K562 (cell line): ENCODE data around the gene DAB1.

Experiments
- KHSRP ChIP-seq: fragments of 450-650 bp; IDR thresholded peaks from 2 replicates; pipeline ENCODE4 v1.6.1; 2017
- POLR3A ChIP-seq: IDR thresholded peaks from 2 replicates; pipeline ENCODE4 v1.6.1; 2011; ENCODE audit warnings: borderline replicate concordance, mild to moderate bottlenecking, moderate library complexity; ENCODE audit not compliant: insufficient read length, insufficient read depth; ENCODE audit errors: extremely low read depth
- SIN3A ChIP-seq, 2 experiments: fragments of 150-350 bp in 1 of 2; IDR thresholded peaks; 2 replicates each; pipeline ENCODE4 v1.6.1; 2011 to 2016; ENCODE audit warnings: borderline replicate concordance in 2 of 2, low read depth in 2 of 2, low read length in 2 of 2, mild to moderate bottlenecking in 2 of 2, moderate library complexity in 2 of 2; ENCODE audit not compliant: control insufficient read depth in 1 of 2

GRCh38 chr1:57329937-57330336, 93.9 kb downstream of the DAB1 start:
- TF ChIP-seq SIN3A (IDR thresholded peaks at IDR 0.05; ENCODE audit: borderline replicate concordance in 2 of 2, control insufficient read depth in 1 of 2, low read depth in 2 of 2, low read length in 2 of 2): no peak
- no peak for TF ChIP-seq KHSRP
- no peak for TF ChIP-seq POLR3A
